ENCODE data around the gene ALDH16A1. TPM values are rescaled to one million over a fixed set of nuclear protein-coding genes. Genes with fewer than 3 reads are reported as not detected.
A peak's percentile ranks its signal among the peaks of the same experiment; 100 is the strongest.

Gene ALDH16A1
- total and polyA plus RNA-seq, 2 of the 8 experiments (the other 6 are each of a cell fraction or from before 2014, with no cell fraction given): 30.5 to 34.3 TPM

DNA sequence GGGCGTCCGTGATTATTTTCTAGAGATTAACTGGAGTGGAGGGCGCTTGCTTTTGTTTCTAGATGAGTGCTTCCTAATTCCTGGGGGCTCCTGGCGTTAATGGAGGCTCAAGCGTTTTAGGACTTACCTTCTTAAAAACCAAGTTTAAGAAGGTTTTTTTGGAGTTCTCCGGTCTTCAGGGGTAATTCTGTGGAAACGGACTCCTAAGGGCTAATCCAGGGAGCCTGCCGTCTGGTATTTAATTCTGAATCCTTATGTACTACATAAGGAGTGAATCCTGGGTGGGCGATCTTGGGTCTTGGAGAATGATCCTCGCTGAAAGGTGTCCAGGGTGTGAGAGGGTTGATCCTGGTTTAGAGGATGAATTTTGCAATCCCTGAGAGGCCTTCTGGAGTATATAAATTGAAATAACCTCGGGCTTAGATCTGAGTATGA, 43.6 kb downstream of the ALDH16A1 start:
- H2BK120ac ChIP-seq (replicated peaks; ENCODE audit: low read depth, low read length): no peak overlapping the region
- H2BK12ac ChIP-seq (ENCODE audit: low read depth, low read length): no peak overlapping the region
- DNase-seq (ENCODE audit: low read depth in 1 of 2, low spot score in 2 of 2) (no peak), FAIRE-seq (no peak)
- H2BK5ac ChIP-seq (ENCODE audit: low read depth, low read length): peak overlapping the region; percentile 9; the same call in 1 of the 2 replicates
- H3K79me1 ChIP-seq (ENCODE audit: low read depth, low read length): peaks cover 11% of the 10 kb centered on the region
- H3K23ac ChIP-seq (ENCODE audit: insufficient read length): no peak overlapping the region
- peaks cover 0 to 32% (median 23%) of the 10 kb centered on the region in 4 experiments; a peak in 6 of 7 replicates for H3K4me1 ChIP-seq (replicated peaks in 1 of 4; ENCODE audit: control insufficient read depth in 3 of 4, insufficient read depth in 4 of 4, low read length in 3 of 4)
- H4K5ac ChIP-seq (ENCODE audit: insufficient read length, low read depth, low read length): peak overlapping the region; percentile 1
- H3K4me2 ChIP-seq (ENCODE audit: insufficient read depth in 1 of 2, low read depth in 2 of 2, low read length in 2 of 2): peak overlapping the region; percentile 95 to 97
- peak overlapping the region; percentile 25; the same call in 1 of the 2 replicates for H3K18ac ChIP-seq (ENCODE audit: extremely low read depth, low read length)
- H3K23me2 ChIP-seq (ENCODE audit: low read depth, low read length): peaks cover 9% of the 10 kb centered on the region; the same call in 1 of the 2 replicates
- H4K91ac ChIP-seq (replicated peaks; ENCODE audit: insufficient read length, low read length): peak overlapping the region; percentile 45
- no peaks in the 10 kb centered on the region for H3K9me3 ChIP-seq (ENCODE audit: insufficient read depth in 2 of 2, low read depth in 1 of 2, low read length in 1 of 2)
- peak overlapping the region; percentile 72 for H3K56ac ChIP-seq (replicated peaks; ENCODE audit: insufficient read length, low read depth, low read length)
- no peak overlapping the region for H3K14ac ChIP-seq (ENCODE audit: insufficient read length)
- H3K27me3 ChIP-seq (replicated peaks in 1 of 4; ENCODE audit: control insufficient read depth in 3 of 4, extremely low read depth in 1 of 4, insufficient read depth in 3 of 4, low read length in 3 of 4): no peaks in the 10 kb centered on the region
- peak overlapping the region; percentile 82 for H4K8ac ChIP-seq (ENCODE audit: extremely low read depth, insufficient read depth, low read length)
- peak overlapping the region; percentile 85 for H3K27ac ChIP-seq (ENCODE audit: low read depth, low read length)
- no peak overlapping the region for H2BK15ac ChIP-seq (ENCODE audit: low read length)
- H3K79me2 ChIP-seq (ENCODE audit: control insufficient read depth in 1 of 2, insufficient read depth in 2 of 2, low read length in 2 of 2): peaks cover 0 to 22% of the 10 kb centered on the region in 2 experiments; a peak in 2 of 4 replicates
- H3K9ac ChIP-seq (replicated peaks in 1 of 4; ENCODE audit: extremely low read depth in 1 of 4, low read depth in 3 of 4, low read length in 3 of 4): peak overlapping the region; percentile 94 to 97 (median 96)
- ChIA-PET POLR2A (ENCODE audit: partially characterized antibody) (interaction anchor here (0.9 to 10.8 kb wide), 25 partner anchors 13 to 190 kb away, joined by 3 to 138 read pairs (median 5); partner anchors contain the start of genes ALDH16A1, FLT3LG, NOSIP and PIH1D1), CTCF (ENCODE audit: partially characterized antibody) (interaction anchor here (0.9 to 3.8 kb wide), 3 partner anchors 20 to 73 kb away, joined by 3 to 16 read pairs (median 3); no protein-coding TSS in a partner anchor)
- peaks cover 15 to 18% of the 10 kb centered on the region in 2 experiments for H4K20me1 ChIP-seq (replicated peaks in 1 of 2; ENCODE audit: control insufficient read depth in 1 of 2, insufficient read depth in 2 of 2, low read length in 2 of 2)
- no peak overlapping the region for H2AK5ac ChIP-seq (ENCODE audit: low read depth, low read length)
- no peak for TF ChIP-seq SP1 (IDR thresholded peaks at IDR 0.05; ENCODE audit: low read depth, low read length)
- no peak for TF ChIP-seq SP2 (IDR thresholded peaks at IDR 0.05; ENCODE audit: low read length)
- TF ChIP-seq PHF8 (conservative IDR thresholded peaks at IDR 0.05; ENCODE audit: low read depth, low read length): peak; percentile 90
- TF ChIP-seq CHD1 (IDR thresholded peaks at IDR 0.05; ENCODE audit: low read depth, low read length): peak; percentile 74; the same call in 1 of the 2 replicates
- no peak for TF ChIP-seq EGR1 (IDR thresholded peaks at IDR 0.05; ENCODE audit: borderline replicate concordance, low read depth, low read length)
- no peak for TF ChIP-seq EP300 (IDR thresholded peaks at IDR 0.05; ENCODE audit: borderline replicate concordance in 1 of 2, low read depth in 2 of 2, low read length in 2 of 2)
- no peak for TF ChIP-seq CREB1 (IDR thresholded peaks at IDR 0.05)
- peak; percentile 8; the same call in 1 of the 2 replicates for TF ChIP-seq KDM5A (IDR thresholded peaks at IDR 0.05; ENCODE audit: low read length)
- no peak for TF ChIP-seq GTF2F1 (IDR thresholded peaks at IDR 0.05; ENCODE audit: borderline replicate concordance, low read depth, low read length)
- peak in 1 of 2 experiments; percentile 31; a peak in 1 of 3 replicates for TF ChIP-seq POLR2A (IDR thresholded peaks at IDR 0.05; ENCODE audit: control extremely low read depth in 1 of 2, low read depth in 2 of 2, low read length in 2 of 2)
- TF ChIP-seq CTBP2 (IDR thresholded peaks at IDR 0.05; ENCODE audit: borderline replicate concordance, insufficient read depth, insufficient read length, low read length): no peak
- H3K4me3 ChIP-seq (ENCODE audit: extremely low read depth in 1 of 4, insufficient read depth in 2 of 4, low read depth in 3 of 4, low read length in 4 of 4): peak overlapping the region; percentile 91 to 99 (median 98)
- peaks cover 19 to 47% (median 32%) of the 10 kb centered on the region in 4 experiments for H3K36me3 ChIP-seq (ENCODE audit: control insufficient read depth in 2 of 4, insufficient read depth in 4 of 4, low read length in 3 of 4)
- H2AFZ ChIP-seq (ENCODE audit: low read length): no peak overlapping the region
- 1% methylated on average over 11 of the region's 11 CpGs; no CpG with 5 or more reads in 1 of the 2 experiments for WGBS, 2 experiments (ENCODE audit: extremely low coverage in 1 of 2, insufficient coverage in 1 of 2, insufficient read length in 1 of 2, insufficient replicate concordance in 2 of 2, low coverage in 1 of 2, low lambda C conversion rate in 2 of 2, missing lambda C conversion rate in 1 of 2)
- H2BK20ac ChIP-seq (ENCODE audit: low read length): no peak overlapping the region
- H3K4ac ChIP-seq (replicated peaks; ENCODE audit: insufficient read length, low read depth, low read length): peak overlapping the region; percentile 15

All from H1 (cell line).